HG03066 (cell line): Measurements from ENCODE around the gene GRK6.
"Not testable (repeated sequence)": the region's sequence is repeated elsewhere in the genome, so short reads cannot be mapped to it uniquely, and the experiment has no call there.

ENCODE experiments used
- ATAC-seq: cut with Tn5 transposase; IDR thresholded peaks from one replicate; pipeline ENCODE4 v1.9.1; 2021; ENCODE audit warnings: low read depth; ENCODE audit not compliant: unreplicated experiment

The GRK6 gene

DNA sequence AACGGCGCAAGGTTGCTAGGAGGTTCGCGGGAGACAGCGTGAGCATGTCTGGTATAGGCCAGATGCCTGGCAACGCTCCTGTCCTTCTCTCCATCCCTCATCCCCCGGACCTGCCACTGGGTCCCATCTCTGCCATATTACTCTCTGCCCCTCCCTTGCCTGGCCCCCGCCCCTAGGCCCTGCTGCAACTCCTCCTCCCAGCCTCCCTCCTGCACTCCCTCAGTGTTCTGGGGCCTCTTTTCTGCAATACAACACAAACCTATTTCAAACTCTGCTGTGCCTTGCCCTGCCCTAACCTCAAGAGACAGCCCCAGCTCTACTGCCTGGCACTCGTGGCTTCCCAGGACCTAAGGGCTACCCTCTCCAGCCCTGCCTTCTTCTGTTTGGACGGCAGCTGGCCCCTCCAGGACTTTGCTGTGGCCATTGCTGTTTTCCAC, 55.9 kb downstream of the GRK6 start:
- no peak for ATAC-seq

DNA sequence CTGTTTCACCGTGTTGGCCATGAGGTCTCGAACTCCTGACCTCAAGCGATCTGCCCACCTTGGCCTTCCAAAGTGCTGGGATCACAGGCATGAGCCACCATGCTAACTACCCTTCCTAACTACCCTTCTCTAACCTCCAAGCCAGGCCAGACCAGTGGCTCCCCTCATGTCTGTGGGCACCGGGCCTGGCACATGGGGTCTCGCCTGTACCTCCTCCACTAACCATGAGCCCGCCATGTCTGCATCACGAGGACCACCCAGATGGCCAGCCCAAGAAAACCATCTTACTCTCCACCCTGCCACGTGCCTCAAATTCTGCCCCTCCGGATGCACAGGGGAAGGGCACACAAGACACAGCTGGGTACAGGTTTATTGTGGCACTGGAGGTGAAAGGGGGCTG, 56.6 kb downstream of the GRK6 start:
- no peak for ATAC-seq

DNA sequence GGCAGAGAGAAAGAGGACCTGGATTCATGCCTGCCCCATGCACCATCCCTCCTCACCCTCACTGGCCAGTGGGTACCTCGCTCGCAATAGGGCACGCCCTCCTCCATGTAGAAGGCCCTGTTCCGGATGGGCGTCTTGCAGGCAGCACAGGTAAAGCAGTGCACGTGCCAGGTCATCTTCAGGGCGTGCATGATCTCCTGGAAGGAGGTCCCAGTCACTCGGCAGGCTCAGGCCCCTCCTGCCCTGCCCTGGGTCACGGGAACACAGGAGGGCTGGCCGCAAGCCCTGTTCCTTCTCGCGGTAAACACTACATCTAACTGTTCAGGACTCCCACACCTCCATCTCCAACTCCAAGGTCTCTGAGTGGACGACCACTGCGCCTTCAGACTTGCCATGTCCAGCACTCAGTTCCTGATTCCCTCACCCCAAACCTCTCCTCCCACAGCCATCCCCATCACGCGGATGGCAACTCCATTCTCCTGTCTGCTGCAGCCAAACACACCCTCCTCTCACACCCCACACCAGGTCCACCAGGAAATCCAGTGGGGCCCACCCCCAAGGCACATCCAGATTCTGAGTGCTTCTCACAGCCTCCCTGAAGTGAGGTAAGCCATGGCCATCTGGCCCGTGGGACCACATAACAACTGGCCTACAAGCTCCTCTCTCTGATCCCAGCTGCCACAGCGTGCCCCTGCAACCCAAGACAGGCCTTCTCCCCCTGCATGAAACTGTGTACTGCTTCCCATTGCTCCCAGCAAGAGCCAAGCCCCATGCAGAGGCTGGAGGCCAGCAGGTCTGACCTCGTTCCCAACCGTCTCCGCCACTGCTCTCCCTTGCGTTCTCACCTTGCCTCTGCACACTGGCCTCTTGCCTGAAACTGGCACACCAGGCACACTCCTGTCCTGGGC, 57.8 kb downstream of the GRK6 start:
- no peak for ATAC-seq

DNA sequence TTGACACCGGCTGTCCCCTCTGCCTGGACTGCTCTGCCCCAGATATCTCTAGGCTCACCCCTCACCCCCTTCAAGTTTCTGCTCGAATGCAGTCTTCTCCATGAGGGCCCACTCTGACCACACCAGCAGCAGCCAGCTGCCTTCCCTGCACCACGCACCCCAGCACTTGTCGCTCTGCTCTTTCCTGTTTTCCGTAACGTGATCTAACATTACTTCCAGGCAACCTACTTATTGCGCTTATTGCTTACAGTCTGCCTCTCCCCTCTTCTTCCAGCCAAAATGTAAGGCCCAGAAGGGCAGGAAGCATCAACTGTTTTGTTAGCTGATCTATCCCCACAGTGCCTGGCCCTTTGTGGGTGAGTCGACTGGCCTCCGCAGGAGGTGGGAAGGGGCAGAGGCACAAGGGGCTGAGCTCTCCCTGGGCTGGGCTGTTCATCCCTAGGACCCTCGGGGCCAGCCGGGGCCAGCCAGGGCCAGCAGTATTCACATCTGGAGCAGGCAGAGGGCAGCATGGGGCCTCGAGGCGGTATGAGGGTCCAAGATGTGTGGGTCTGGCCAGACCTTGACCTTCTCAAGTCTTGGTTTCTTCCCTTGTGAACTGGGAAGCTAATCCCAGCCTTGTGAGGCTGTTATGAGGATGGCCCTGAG, 58.5 kb downstream of the GRK6 start:
- no peak for ATAC-seq

- ATAC-seq: not testable (repeated sequence)
Measured at GRCh38 chr5:177485753-177486152, 59.3 kb downstream of the GRK6 start.

GRCh38 chr5:177486256-177486655, 59.8 kb downstream of the GRK6 start:
- ATAC-seq: no peak

GRCh38 chr5:177487144-177487543, 60.7 kb downstream of the GRK6 start:
- ATAC-seq: no peak

DNA sequence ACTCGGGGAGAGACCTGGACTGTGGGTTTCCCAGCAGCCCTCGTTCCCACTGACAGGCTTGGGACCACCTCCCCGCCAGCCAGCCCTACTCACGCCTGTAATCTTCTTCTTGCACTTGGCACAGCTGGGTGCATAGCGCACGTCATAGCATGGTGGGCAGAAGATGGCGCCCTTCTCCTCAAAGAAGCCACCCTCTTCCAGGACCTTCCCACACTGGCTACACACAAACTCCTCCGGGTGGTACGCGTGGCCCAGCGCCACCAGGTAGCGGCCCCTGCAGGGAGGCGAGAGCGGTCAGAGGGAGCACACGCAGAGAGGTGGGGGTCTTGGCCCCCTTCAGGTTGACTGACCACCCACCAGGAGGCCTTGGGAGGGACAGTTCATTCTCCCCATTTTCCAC, 61.5 kb downstream of the GRK6 start:
- no peak for ATAC-seq

- ATAC-seq: no peak
Measured at GRCh38 chr5:177489119-177489716, 62.7 kb downstream of the GRK6 start.

GRCh38 chr5:177490311-177490991, 64.0 kb downstream of the GRK6 start:
- ATAC-seq: no peak

- no peak for ATAC-seq
Measured at GRCh38 chr5:177490992-177491391, 64.5 kb downstream of the GRK6 start.

DNA sequence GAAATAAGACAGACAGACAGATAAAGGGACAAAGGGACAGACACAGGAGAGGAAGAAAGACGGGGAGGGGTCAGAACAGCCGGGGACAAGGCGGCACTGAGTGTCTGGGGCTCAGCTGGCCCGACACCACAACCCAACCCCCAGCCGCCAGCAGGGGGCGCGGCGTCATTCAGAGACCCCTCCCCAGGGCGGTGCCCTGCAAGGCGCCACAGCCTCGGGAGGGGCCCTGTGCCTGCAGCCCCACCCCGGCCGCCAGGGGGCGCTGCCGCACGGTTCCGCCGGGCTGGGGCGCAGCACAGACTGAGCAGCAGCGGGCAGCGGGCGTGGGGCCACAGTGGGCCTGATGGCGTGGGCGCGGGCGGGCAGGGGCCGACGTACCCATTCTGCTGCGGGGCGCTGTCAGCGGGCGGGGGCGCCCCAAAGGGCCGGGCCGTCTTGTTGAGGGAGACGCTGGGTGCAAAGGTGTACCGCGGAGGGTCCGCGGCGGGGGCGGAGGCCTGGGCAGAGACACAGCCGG, 65.0 kb downstream of the GRK6 start:
- no peak for ATAC-seq

DNA sequence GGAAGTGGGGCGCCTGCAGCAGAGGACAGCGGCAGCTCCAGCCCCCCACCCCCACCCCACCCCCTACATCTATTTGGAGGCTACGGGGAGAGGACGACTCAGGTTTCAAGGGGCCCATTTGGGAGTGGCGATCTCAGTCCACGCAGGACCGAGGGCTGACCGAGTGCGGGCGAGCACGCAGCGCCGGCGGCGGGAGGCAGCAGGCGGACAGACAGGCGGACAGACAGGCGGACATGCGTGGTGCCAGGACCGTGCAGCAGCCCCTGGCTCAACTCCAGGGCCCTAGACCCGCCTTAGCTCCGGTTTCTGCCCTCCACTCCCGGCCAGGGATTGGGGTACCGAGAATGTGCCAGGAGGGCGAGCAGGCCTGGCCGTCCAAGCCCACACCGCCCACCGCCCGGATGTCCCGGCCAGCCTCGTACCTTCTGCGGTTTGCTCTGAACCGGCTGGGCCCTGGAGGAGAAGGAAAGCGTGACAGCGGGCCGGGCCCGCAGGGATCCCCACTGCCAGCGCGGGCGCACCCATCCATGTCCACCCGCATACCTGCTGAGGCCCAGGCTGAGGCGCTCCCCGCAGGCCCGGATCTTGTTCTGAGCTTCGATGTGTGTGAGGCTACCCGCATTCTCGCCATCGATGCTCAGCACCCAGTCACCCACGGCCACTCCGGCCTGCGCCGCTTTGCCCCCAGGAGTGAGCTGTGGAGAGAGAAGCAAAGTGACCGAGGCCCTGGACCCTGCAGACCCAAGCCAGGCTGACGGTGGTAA, 65.7 kb downstream of the GRK6 start:
- ATAC-seq: no peak
